ENCODE results near the gene SEL1L2. TPM values are rescaled to one million over a fixed set of nuclear protein-coding genes. Genes with fewer than 3 reads are reported as not detected.

The SEL1L2 gene
- polyA plus RNA-seq, 1 experiment, result 0.38 TPM

DNA sequence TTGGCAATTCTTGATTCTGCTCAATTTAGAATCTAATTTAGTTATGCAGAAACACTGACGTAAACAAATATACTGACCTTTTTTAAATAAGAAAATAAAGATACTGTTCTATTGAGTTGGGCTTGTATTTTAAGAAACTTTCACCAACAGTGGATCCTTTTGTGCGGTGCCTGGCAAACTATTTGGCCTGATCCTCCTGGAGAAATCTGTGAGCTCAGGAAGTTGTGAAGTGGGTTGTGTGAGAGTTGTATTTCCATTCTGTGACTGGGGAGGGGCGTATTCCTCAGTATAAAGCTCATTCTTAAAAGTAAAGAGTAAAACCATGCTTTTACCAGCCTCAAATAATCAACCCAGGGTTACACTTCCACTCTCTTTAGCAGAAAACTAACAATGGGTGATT is 85.6 kb downstream of the SEL1L2 start:
- Histone ChIP-seq H3K27me3 (ENCODE audit: control insufficient read depth, insufficient read depth, low read length) (no peaks in the 10 kb centered on the region), H3K4me3 (ENCODE audit: low read depth, low read length) (no peak overlapping the region), H3K36me3 (ENCODE audit: control insufficient read depth, insufficient read depth, low read length) (no peaks in the 10 kb centered on the region)
- CTCF ChIA-PET, result interaction anchor here (1.6 kb wide), 1 partner anchor 27 kb away, joined by 4 read pairs; no protein-coding TSS in a partner anchor
- no peak for TF ChIP-seq CTCF (IDR thresholded peaks at IDR 0.05; ENCODE audit: insufficient read depth, low read depth, low read length)
- no peak for DNase-seq (ENCODE audit: low read depth)
- POLR2A ChIA-PET, result no interaction called here

GRCh38 chr20:13900496-13900895 is 89.9 kb downstream of the SEL1L2 start:
- Histone ChIP-seq H3K27me3 (ENCODE audit: control insufficient read depth, insufficient read depth, low read length) (no peaks in the 10 kb centered on the region), H3K4me3 (ENCODE audit: low read depth, low read length) (no peak overlapping the region), H3K36me3 (ENCODE audit: control insufficient read depth, insufficient read depth, low read length) (no peaks in the 10 kb centered on the region)
- POLR2A ChIA-PET, result no interaction called here
- CTCF ChIA-PET, result interaction anchor here (1.6 kb wide), 1 partner anchor 80 kb away, joined by 4 read pairs; no protein-coding TSS in a partner anchor
- no peak for DNase-seq (ENCODE audit: low read depth)
- TF ChIP-seq CTCF (IDR thresholded peaks at IDR 0.05; ENCODE audit: insufficient read depth, low read depth, low read length), result no peak

DNA sequence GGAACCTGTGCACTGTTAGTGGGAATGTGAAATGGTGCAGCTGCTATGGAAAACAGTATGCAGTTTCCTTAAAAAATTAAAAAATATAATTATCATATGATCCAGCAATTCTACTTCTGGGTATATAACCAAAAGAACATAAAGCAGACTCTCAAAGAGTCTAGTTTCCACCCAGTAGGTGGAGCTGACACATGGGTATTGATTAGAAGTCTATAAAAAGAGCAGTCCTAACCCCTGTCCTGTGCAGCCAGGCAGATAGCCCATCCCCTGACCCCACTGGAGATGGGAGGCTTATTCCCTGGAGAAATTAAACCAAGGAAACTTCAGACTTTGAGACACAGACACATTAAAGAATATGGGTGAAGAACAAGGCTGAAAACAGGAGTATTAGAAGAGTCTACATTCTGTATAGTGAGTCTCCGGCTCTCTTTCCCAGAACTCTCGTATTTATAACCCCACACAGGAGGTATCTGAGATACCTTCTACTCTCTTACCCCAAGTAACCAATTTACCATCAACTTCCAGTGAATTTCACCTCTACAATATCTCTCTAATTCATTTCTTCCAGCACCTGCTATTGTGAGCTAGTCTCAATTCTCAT is 92.3 kb downstream of the SEL1L2 start:
- no peak overlapping the region for H3K4me3 ChIP-seq (ENCODE audit: low read depth, low read length)
- H3K36me3 ChIP-seq (ENCODE audit: control insufficient read depth, insufficient read depth, low read length), result no peaks in the 10 kb centered on the region
- no peak for DNase-seq (ENCODE audit: low read depth)
- CTCF ChIA-PET, result interaction anchor here (1.0 to 1.5 kb wide), 3 partner anchors 14 to 69 kb away, joined by 3 to 5 read pairs (median 3); no protein-coding TSS in a partner anchor
- H3K27me3 ChIP-seq (ENCODE audit: control insufficient read depth, insufficient read depth, low read length), result no peaks in the 10 kb centered on the region
- POLR2A ChIA-PET, result no interaction called here
- peak; percentile 29 for TF ChIP-seq CTCF (IDR thresholded peaks at IDR 0.05; ENCODE audit: insufficient read depth, low read depth, low read length)

DNA sequence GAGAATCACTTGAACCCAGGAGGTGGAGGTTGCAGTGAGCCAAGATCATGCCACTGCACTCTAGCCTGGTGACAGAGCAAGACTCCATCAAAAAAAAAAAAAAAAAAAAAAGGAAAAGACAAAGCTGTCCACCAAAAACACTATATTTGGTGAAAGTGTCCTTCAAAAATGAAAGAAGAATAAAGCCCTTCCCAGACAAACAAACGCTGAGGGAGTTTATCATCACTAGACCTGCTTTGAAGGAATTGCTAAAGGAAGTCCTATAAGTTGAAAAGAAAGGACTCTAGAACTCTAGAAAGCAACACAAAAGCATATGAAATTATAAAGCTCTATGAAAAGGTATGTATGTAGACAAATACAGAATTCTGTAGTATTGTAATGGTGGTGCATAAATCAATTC is 98.8 kb downstream of the SEL1L2 start:
- no peaks in the 10 kb centered on the region for H3K36me3 ChIP-seq (ENCODE audit: control insufficient read depth, insufficient read depth, low read length)
- POLR2A ChIA-PET, result no interaction called here
- H3K27me3 ChIP-seq (ENCODE audit: control insufficient read depth, insufficient read depth, low read length), result no peaks in the 10 kb centered on the region
- CTCF ChIA-PET, result no interaction called here
- no peak for DNase-seq (ENCODE audit: low read depth)
- no peak for TF ChIP-seq CTCF (IDR thresholded peaks at IDR 0.05; ENCODE audit: insufficient read depth, low read depth, low read length)
- H3K4me3 ChIP-seq (ENCODE audit: low read depth, low read length), result no peak overlapping the region

- ChIA-PET POLR2A (no interaction called here), CTCF (interaction anchor here (1.0 to 1.7 kb wide), 2 partner anchors 8 to 14 kb away, joined by 3 to 5 read pairs; no protein-coding TSS in a partner anchor)
- no peak for TF ChIP-seq CTCF (IDR thresholded peaks at IDR 0.05; ENCODE audit: insufficient read depth, low read depth, low read length)
Measured at GRCh38 chr20:13884803-13885202, 105.6 kb downstream of the SEL1L2 start.

More at GRCh38 chr20:13884803-13885202, 105.6 kb downstream of the SEL1L2 start:
- H3K36me3 ChIP-seq (ENCODE audit: control insufficient read depth, insufficient read depth, low read length), result no peaks in the 10 kb centered on the region
- H3K27me3 ChIP-seq (ENCODE audit: control insufficient read depth, insufficient read depth, low read length), result no peaks in the 10 kb centered on the region
- no peak overlapping the region for H3K4me3 ChIP-seq (ENCODE audit: low read depth, low read length)
- no peak for DNase-seq (ENCODE audit: low read depth)
